SIG-M5 treated with dmso at 0.1 percent for 504 hours (cell line): ENCODE measurements around the gene PLEKHB2.
"Not testable (repeated sequence)": the region's sequence is repeated elsewhere in the genome, so short reads cannot be mapped to it uniquely, and the experiment has no call there.

Source experiments
- DNase-seq: peaks from one replicate; lab custom pipeline; 2025; ENCODE audit not compliant: unreplicated experiment; lab: John Stamatoyannopoulos, UW

The PLEKHB2 gene

GRCh38 chr2:131105156-131105949 lies at the start of gene PLEKHB2:
Gene PLEKHB2, plus strand, starts transcription at chr2:131105336. Its CDS starts 15,606 bp downstream, at chr2:131120942.
- peak; percentile 96 for DNase-seq

GRCh38 chr2:131056204-131056931 lies 48.8 kb upstream of the PLEKHB2 start:
- DNase-seq = no peak

- DNase-seq = no peak
Measured at GRCh38 chr2:131056932-131057287, 48.2 kb upstream of the PLEKHB2 start.

GRCh38 chr2:131058214-131058843 lies 46.8 kb upstream of the PLEKHB2 start:
- DNase-seq = no peak

GRCh38 chr2:131058920-131059319 lies 46.2 kb upstream of the PLEKHB2 start:
- DNase-seq = no peak

GRCh38 chr2:131063501-131064283 lies 41.4 kb upstream of the PLEKHB2 start:
- DNase-seq = no peak

- no peak for DNase-seq
Measured at GRCh38 chr2:131064589-131065512, 40.3 kb upstream of the PLEKHB2 start.

GRCh38 chr2:131067465-131068125 lies 37.5 kb upstream of the PLEKHB2 start:
- DNase-seq = no peak

GRCh38 chr2:131068172-131068571 lies 37.0 kb upstream of the PLEKHB2 start:
- not testable (repeated sequence) for DNase-seq

- not testable (repeated sequence) for DNase-seq
Measured at GRCh38 chr2:131075578-131075977, 29.6 kb upstream of the PLEKHB2 start.

GRCh38 chr2:131076707-131077106 lies 28.4 kb upstream of the PLEKHB2 start:
- no peak for DNase-seq

GRCh38 chr2:131077182-131077846 lies 27.8 kb upstream of the PLEKHB2 start:
- DNase-seq = no peak

- DNase-seq = no peak
Measured at GRCh38 chr2:131077966-131078365, 27.2 kb upstream of the PLEKHB2 start.

GRCh38 chr2:131079931-131080330 lies 25.2 kb upstream of the PLEKHB2 start:
- not testable (repeated sequence) for DNase-seq

GRCh38 chr2:131081190-131081589 lies 23.9 kb upstream of the PLEKHB2 start:
- no peak for DNase-seq

GRCh38 chr2:131085646-131086045 lies 19.5 kb upstream of the PLEKHB2 start:
- DNase-seq = no peak

GRCh38 chr2:131092458-131093005 lies 12.6 kb upstream of the PLEKHB2 start:
- DNase-seq = no peak

- peak; percentile 83 for DNase-seq
Measured at GRCh38 chr2:131093006-131093695, 12.0 kb upstream of the PLEKHB2 start, which contains the start of gene FAM168B. Gene FAM168B, minus strand, starts transcription at chr2:131093460. Its CDS starts 10,814 bp downstream, at chr2:131082646.
